ENCODE results near the gene UBE2QL1. TPM values are rescaled to one million over a fixed set of nuclear protein-coding genes. Genes with fewer than 3 reads are reported as not detected.

Gene UBE2QL1
- total and polyA plus RNA-seq, 5 experiments from 2014 or later: not detected

GRCh38 chr5:6520201-6520600 is 71.5 kb downstream of the UBE2QL1 start:
- no peaks in the 10 kb centered on the region for H3K9me3 Mint-ChIP-seq
- no peak overlapping the region for H3K4me3 Mint-ChIP-seq
- no peaks in the 10 kb centered on the region for H3K36me3 Mint-ChIP-seq
- H3K27me3 Mint-ChIP-seq: peaks cover 4 to 49% (median 13%) of the 10 kb centered on the region in 5 donors
- H3K4me1 Mint-ChIP-seq: no peaks in the 10 kb centered on the region
- POLR2A ChIA-PET: no interaction called here
- H3K27ac Mint-ChIP-seq: no peak overlapping the region
- no peak for ATAC-seq
- no peak for DNase-seq

GRCh38 chr5:6522331-6522730 is 73.7 kb downstream of the UBE2QL1 start:
- Mint-ChIP-seq H3K4me3 (no peak overlapping the region), H3K36me3 (no peaks in the 10 kb centered on the region), H3K27ac (no peak overlapping the region), H3K27me3 (peaks cover 4 to 49% (median 13%) of the 10 kb centered on the region in 5 donors), H3K4me1 (no peaks in the 10 kb centered on the region), H3K9me3 (no peaks in the 10 kb centered on the region)
- POLR2A ChIA-PET: no interaction called here
- DNase-seq: no peak
- no peak for ATAC-seq

GRCh38 chr5:6522923-6523322 is 74.3 kb downstream of the UBE2QL1 start:
- Mint-ChIP-seq H3K36me3 (no peaks in the 10 kb centered on the region), H3K27ac (no peak overlapping the region), H3K4me3 (no peak overlapping the region), H3K4me1 (no peaks in the 10 kb centered on the region), H3K9me3 (no peaks in the 10 kb centered on the region), H3K27me3 (peaks cover 4 to 49% (median 12%) of the 10 kb centered on the region in 5 donors)
- DNase-seq (no peak), ATAC-seq (no peak)
- POLR2A ChIA-PET: no interaction called here

- no peaks in the 10 kb centered on the region for H3K4me1 Mint-ChIP-seq
- DNase-seq (no peak), ATAC-seq (no peak)
- H3K27me3 Mint-ChIP-seq: peaks cover 8 to 47% (median 13%) of the 10 kb centered on the region in 5 donors
- POLR2A ChIA-PET: no interaction called here
- H3K27ac Mint-ChIP-seq: no peak overlapping the region
- no peaks in the 10 kb centered on the region for H3K36me3 Mint-ChIP-seq
- no peaks in the 10 kb centered on the region for H3K9me3 Mint-ChIP-seq
- H3K4me3 Mint-ChIP-seq: no peak overlapping the region
Measured at GRCh38 chr5:6525422-6525821, 76.8 kb downstream of the UBE2QL1 start.

GRCh38 chr5:6525910-6526309 is 77.3 kb downstream of the UBE2QL1 start:
- Mint-ChIP-seq H3K9me3 (no peaks in the 10 kb centered on the region), H3K36me3 (no peaks in the 10 kb centered on the region), H3K27ac (no peak overlapping the region), H3K27me3 (peaks cover 8 to 44% (median 13%) of the 10 kb centered on the region in 5 donors), H3K4me1 (no peaks in the 10 kb centered on the region), H3K4me3 (no peak overlapping the region)
- POLR2A ChIA-PET: no interaction called here
- ATAC-seq: no peak
- DNase-seq: no peak

- POLR2A ChIA-PET: no interaction called here
- DNase-seq: no peak
- no peak for ATAC-seq
- no peaks in the 10 kb centered on the region for H3K9me3 Mint-ChIP-seq
- no peaks in the 10 kb centered on the region for H3K4me1 Mint-ChIP-seq
- H3K4me3 Mint-ChIP-seq: no peak overlapping the region
- H3K27ac Mint-ChIP-seq: no peak overlapping the region
- no peaks in the 10 kb centered on the region for H3K36me3 Mint-ChIP-seq
- H3K27me3 Mint-ChIP-seq: peaks cover 4 to 31% (median 12%) of the 10 kb centered on the region in 5 donors
Measured at GRCh38 chr5:6527749-6528455, 79.2 kb downstream of the UBE2QL1 start.

GRCh38 chr5:6535594-6535993 is 86.9 kb downstream of the UBE2QL1 start:
- no peak overlapping the region for H3K4me3 Mint-ChIP-seq
- H3K4me1 Mint-ChIP-seq: no peaks in the 10 kb centered on the region
- H3K36me3 Mint-ChIP-seq: no peaks in the 10 kb centered on the region
- no peaks in the 10 kb centered on the region for H3K9me3 Mint-ChIP-seq
- ATAC-seq: no peak
- peaks cover 3 to 15% (median 9%) of the 10 kb centered on the region in 5 donors for H3K27me3 Mint-ChIP-seq
- DNase-seq: no peak
- POLR2A ChIA-PET: no interaction called here
- H3K27ac Mint-ChIP-seq: no peak overlapping the region

- ATAC-seq (no peak), DNase-seq (no peak)
- Mint-ChIP-seq H3K9me3 (no peaks in the 10 kb centered on the region), H3K4me3 (no peak overlapping the region), H3K27me3 (peaks cover 3 to 14% (median 9%) of the 10 kb centered on the region in 5 donors), H3K27ac (no peak overlapping the region), H3K4me1 (no peaks in the 10 kb centered on the region), H3K36me3 (no peaks in the 10 kb centered on the region)
- POLR2A ChIA-PET: no interaction called here
Measured at GRCh38 chr5:6539060-6539459, 90.4 kb downstream of the UBE2QL1 start.

GRCh38 chr5:6540111-6540827 is 91.6 kb downstream of the UBE2QL1 start:
- Mint-ChIP-seq H3K36me3 (no peaks in the 10 kb centered on the region), H3K4me3 (no peak overlapping the region), H3K27me3 (peaks cover 2 to 19% (median 11%) of the 10 kb centered on the region in 5 donors), H3K27ac (peak overlapping the region in 1 of 10 donors; percentile 32), H3K9me3 (no peaks in the 10 kb centered on the region), H3K4me1 (no peaks in the 10 kb centered on the region)
- POLR2A ChIA-PET: no interaction called here
- DNase-seq (no peak), ATAC-seq (no peak)

GRCh38 chr5:6541256-6542013 is 92.8 kb downstream of the UBE2QL1 start:
- H3K4me3 Mint-ChIP-seq: no peak overlapping the region
- no peaks in the 10 kb centered on the region for H3K4me1 Mint-ChIP-seq
- POLR2A ChIA-PET: no interaction called here
- H3K36me3 Mint-ChIP-seq: no peaks in the 10 kb centered on the region
- no peak for ATAC-seq
- DNase-seq: no peak
- H3K27ac Mint-ChIP-seq: no peak overlapping the region
- H3K27me3 Mint-ChIP-seq: peaks cover 4 to 25% (median 7%) of the 10 kb centered on the region in 5 donors
- no peaks in the 10 kb centered on the region for H3K9me3 Mint-ChIP-seq

- DNase-seq (no peak), ATAC-seq (no peak)
- H3K4me1 Mint-ChIP-seq: no peaks in the 10 kb centered on the region
- POLR2A ChIA-PET: no interaction called here
- H3K27me3 Mint-ChIP-seq: peaks cover 4 to 31% (median 7%) of the 10 kb centered on the region in 5 donors
- H3K9me3 Mint-ChIP-seq: no peaks in the 10 kb centered on the region
- no peak overlapping the region for H3K4me3 Mint-ChIP-seq
- no peak overlapping the region for H3K27ac Mint-ChIP-seq
- no peaks in the 10 kb centered on the region for H3K36me3 Mint-ChIP-seq
Measured at GRCh38 chr5:6542421-6543345, 94.0 kb downstream of the UBE2QL1 start.

- no peak for DNase-seq
- no peak for ATAC-seq
- Mint-ChIP-seq H3K27me3 (peaks cover 4 to 30% (median 7%) of the 10 kb centered on the region in 5 donors), H3K4me3 (no peak overlapping the region), H3K9me3 (no peaks in the 10 kb centered on the region), H3K4me1 (no peaks in the 10 kb centered on the region), H3K27ac (no peak overlapping the region), H3K36me3 (no peaks in the 10 kb centered on the region)
- POLR2A ChIA-PET: no interaction called here
Measured at GRCh38 chr5:6543346-6543730, 94.7 kb downstream of the UBE2QL1 start.
